ENCODE measurements around the gene RPRD1A. TPM values are rescaled to one million over a fixed set of nuclear protein-coding genes. Genes with fewer than 3 reads are reported as not detected.

RPRD1A gene
- 25.1 and 39.3 TPM in 2 replicates for total RNA-seq

GRCh38 chr18:36067055-36067957 lies at the start of gene RPRD1A:
TSS of gene RPRD1A (minus strand) at chr18:36067559. CDS start at chr18:36067404, 155 bp downstream.

GRCh38 chr18:35972197-35973000 lies 95.0 kb downstream of the RPRD1A start, which contains the start of gene RMP24:
TSS of gene RMP24 (plus strand) at chr18:35972679.

Other genes with a start within 250 kb of the RPRD1A start
- gene SLC39A6, start 61.8 kb upstream of the RPRD1A start, total RNA-seq, result 12.3 and 37.8 TPM in 2 replicates
- gene ELP2, start 62.3 kb upstream of the RPRD1A start, total RNA-seq, result 87.3 and 133 TPM in 2 replicates
- 0.19 and 0.32 TPM in 2 replicates for gene MOCOS, start 119.9 kb upstream of the RPRD1A start, total RNA-seq
- gene FHOD3, start 230.2 kb upstream of the RPRD1A start, total RNA-seq, result 0.06 and 0.16 TPM in 2 replicates

Data from bladder microvascular endothelial cell (primary cell).